Ureter (tissue), 1 donor: ENCODE data around the gene ATP5F1B. TPM values are rescaled to one million over a fixed set of nuclear protein-coding genes. Genes with fewer than 3 reads are reported as not detected.

Experiments used
- DNase-seq: peaks from one replicate; pipeline ENCODE4 v3.0.0-alpha.2; 2020; ENCODE audit warnings: low spot score
- total RNA-seq: library from RNA; stranded (reverse); gene quantifications from one replicate; pipeline ENCODE4 v1.2.4, GENCODE V29; 2023
- donor health status: DM: yes; HTN: yes; CAD: no.

Gene ATP5F1B
- 601 TPM for total RNA-seq

DNA sequence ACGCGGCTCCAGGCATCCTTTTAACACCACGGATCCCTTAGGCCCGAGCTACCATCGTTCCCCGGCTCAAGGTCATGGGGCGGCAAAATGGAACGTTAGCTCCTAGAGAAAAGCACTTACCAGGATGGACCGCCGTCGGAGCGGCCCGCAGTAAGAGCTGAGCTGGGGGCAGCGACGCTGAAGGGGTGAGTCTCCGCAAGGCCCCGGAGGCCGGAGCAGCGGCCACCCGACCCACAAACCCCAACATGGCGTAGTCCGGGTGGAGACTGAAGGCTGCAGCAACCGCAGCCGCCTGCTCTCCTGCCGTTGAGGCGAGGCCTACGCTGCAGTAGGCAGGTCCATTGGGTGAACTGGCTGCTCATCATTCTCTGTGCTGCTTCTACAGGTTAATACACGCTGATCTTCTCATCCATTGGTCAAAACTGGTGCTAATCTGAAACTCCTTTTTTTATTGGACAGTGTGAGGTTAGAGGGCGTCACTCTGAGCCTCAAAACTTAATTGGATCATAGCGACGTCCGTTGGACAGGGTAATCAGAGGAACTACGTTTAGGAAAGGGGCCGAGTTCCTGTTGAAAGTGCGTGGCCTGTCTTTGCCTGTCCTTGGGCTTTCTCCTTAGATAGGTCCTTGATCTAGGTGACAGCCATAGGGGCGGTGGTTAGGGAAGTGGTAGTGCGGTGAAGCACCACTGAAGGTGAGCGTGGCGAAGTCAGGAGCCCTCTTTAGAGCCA lies at the start of gene ATP5F1B:
ATP5F1B (minus strand) TSS at position 268 of the 730 bp plus-strand sequence; CDS start at position 247, 21 bp downstream.
- DNase-seq, result peak; percentile 97

DNA sequence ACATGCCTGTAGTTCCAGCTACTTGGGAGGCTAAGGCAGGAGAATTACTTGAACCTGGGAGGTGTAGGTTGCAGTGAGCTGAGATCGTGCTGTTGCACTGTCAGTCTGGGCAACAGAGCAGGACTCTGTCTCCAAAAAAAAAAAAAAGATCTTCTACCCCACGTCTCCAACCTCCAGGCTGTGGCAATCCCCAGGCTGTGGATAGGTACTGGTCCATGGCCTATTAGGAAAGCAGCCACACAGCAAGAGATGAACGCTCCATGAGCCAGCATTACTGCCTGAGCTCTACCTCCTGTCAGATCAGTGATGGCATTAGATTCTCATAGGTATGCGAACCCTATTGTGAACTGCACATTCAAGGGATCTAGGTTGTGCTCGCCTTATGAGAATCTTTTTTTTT lies 48.4 kb upstream of the ATP5F1B start:
- no peak for DNase-seq

DNA sequence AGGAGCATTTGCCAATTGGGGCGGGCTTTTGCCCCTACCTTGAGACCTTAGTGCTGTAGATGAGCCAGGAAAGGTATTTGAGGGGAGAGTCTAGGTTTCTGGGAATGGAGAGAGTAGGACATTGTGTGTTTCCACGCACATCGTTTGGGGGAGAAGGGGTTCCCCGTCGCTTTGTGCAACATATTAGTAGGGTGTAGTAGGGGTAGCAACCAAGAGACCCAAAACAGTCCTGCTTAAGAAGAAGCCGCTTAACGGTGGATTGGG lies 43.0 kb upstream of the ATP5F1B start:
- DNase-seq, result no peak

DNA sequence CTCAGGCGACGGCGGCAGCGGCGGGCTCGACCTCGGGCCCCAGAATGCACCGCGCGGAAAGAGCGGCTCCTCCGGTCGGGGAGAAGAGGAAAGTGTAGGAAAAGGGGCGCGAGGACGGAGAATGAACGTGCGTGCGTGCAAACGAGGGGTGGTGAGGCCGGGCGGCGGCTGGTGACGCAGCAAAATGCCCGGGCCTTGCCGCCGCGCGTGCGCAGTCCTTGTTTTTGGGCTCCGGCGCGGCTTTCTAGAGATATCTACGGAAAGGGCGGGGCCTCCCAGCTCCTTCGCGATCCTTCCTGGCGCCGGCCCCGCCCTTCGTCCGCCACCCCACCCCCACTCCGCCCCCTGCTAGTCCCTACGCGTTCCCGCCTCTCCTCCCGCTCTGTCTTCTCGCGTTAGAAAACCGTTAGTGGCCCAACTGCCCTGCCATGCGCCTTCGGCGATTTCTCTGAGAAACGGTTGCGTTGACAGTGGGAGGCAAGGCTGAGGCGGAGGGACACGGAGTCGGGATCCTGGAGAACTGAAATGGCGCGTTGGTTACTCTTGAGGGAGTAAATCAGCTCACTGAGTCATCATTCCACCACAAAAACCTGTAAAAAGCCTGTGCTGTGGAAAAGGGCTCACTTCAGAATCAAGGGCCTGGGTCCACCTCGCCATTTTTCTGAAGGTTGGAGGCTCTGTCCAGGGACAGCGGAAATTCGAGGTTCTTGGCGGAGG lies 42.5 kb upstream of the ATP5F1B start, which contains the start of gene PTGES3:
PTGES3 (minus strand) TSS at position 156 of the 717 bp plus-strand sequence. CDS start 285 bp downstream, outside the sequence.
- DNase-seq, result peak; percentile 99

DNA sequence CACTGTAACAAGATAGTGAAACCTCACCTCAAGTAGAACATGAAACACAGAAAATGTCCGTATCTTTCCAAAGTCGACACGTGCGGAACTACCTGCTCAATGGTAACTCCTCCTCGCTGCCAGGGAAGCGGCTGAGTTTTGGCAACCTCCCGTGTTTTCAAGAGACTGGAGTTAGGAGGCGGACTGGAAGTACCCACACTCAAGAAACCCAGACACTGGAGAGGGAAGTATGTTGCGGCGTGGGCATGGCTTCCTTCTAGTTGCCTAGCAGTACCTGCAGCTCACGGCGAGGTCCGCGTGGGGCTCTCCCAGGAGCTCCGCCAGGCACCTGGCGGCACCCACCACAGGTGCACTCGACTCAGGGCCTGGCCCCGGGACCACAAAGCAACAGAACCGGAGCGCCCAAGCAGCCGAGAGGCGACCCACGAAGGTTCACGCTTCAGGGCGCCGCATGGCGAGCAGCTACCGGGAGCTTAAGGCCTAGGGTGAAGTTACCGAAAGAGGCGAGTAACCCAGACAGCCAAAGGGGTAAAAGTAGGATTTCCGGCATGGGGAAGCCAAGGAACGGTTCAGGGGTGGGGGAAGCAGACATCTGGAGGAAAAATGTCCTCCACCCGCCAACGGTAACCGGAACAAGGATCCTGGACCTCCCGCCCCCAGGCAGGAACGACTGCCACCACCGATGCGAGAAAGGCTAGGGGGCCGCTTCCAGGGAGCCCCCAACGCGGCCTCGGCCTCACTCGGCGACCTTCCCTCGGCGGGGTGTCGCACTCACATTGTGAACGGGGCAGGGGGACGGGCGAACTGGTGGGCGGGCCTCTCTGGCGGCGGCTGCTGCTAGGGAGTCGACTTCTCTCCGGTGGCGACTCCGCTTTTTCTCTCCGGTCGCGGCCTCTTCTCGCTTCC lies 41.7 kb upstream of the ATP5F1B start:
- DNase-seq, result peak; percentile 60

DNA sequence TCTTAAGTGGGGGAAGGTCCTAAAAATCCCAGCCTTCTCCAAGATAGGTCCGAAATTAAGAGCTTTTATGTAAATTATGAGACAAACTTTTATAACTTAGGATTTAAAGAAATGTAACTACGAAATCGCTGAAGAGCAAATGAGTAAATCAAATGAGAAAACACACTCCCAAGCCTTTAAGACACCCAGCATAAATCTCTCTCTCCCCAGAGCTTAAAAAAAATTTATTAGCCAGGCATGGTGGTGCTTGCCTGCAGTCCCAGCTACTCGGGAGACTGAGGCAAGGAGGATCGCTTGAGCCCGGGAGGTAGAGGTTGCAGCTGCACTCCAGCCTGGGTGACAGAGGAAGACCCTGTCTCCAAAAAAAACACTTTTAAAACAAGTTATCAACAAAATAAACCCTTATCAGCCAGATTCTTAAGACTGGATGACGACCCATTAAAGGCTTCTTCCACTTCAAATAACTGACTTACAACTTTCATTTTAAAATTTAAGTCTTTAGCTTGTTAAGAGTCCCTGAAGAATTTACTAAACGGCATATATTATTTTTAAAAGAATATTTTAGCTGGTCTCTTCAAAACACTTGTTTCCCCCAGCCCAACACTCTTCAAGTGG lies 39.1 kb upstream of the ATP5F1B start:
- DNase-seq, result no peak

DNA sequence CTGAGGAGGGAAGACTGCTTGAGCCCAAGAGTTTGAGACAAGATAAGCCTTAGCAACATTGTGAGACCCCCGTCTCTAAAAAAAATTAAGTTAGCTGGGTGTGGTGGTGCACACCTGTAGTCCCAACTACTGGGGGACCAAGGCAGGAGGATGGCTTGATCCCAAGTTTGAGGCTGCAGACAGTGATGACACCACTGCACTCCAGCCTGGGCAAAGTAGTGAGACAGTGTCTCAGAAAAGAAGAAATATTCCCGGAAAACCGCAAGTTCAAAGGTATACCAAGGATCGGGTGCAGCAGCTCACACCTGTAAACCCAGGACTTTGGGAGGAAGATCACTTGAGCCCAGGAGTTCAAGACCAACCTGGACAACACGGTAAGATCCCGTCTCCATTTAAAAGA lies 36.5 kb upstream of the ATP5F1B start:
- no peak for DNase-seq

DNA sequence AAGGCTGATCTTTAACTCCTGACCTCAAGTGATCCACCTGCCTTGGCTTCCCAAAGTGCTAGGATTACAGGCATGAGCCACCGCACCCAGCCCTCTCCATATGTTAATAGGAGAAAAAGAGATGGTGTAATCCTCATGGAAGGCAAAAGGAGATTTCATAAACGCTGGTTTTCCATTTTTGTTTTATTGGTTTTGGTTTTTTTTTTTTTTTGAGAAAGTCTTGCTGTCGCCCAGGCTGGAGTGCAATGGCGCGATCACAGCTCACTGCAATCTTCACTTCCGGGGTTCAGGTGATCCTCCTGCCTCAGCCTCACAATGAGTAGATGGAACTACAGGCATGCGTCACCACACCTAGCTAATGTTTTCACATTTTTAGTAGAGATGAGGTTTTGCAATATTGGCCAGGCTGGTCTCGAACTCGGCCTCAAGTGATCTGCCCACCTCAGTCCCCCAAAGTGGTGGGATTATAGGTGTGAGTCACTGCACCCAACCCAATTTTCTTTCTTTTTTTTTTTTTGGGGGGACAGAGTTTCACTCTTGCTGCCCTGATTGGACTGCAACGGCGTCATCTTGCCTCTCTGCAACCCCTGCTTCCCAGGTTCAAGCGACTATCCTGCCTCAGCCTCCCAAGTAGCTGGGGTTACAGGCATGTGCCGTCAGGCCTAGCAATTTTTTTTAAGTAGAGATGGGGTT lies 34.2 kb upstream of the ATP5F1B start:
- no peak for DNase-seq

DNA sequence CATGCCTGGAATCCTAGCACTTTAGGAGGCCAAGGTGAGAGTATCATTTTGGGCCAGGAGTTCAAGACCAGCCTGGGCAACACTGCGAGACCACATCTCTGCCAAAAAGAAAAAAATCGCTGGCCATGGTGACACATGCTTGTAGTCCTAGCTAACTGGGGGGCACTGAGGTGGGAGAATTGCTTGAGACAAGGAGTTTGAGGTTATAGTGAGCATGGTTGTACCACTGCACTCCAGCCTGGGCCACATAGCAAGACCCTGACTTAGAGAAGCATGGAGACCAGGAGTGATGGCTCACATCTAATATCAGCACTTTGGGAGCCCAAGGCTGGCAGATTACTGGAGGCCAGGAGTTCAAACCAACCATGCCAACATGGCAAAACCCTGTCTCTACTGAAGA lies 33.1 kb upstream of the ATP5F1B start:
- no peak for DNase-seq

DNA sequence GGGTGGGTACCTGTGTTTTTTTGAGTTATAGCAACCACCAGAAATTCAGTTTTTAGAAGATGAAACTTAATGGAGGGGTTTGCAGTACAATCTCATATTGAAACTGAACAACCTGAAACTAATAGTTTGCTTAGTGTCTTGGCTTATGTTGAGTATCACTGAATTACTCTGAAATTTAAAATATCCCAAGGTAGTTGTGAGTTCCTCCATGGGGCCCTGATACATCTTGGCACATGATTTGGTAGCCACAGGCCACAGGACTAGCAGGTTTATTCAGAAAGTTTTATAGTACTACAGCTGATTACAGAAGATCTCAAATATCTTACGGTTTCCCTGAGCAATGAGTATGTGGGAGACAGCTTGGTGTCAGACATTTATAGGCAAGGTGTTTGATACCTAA lies 31.9 kb upstream of the ATP5F1B start:
- DNase-seq, result no peak

DNA sequence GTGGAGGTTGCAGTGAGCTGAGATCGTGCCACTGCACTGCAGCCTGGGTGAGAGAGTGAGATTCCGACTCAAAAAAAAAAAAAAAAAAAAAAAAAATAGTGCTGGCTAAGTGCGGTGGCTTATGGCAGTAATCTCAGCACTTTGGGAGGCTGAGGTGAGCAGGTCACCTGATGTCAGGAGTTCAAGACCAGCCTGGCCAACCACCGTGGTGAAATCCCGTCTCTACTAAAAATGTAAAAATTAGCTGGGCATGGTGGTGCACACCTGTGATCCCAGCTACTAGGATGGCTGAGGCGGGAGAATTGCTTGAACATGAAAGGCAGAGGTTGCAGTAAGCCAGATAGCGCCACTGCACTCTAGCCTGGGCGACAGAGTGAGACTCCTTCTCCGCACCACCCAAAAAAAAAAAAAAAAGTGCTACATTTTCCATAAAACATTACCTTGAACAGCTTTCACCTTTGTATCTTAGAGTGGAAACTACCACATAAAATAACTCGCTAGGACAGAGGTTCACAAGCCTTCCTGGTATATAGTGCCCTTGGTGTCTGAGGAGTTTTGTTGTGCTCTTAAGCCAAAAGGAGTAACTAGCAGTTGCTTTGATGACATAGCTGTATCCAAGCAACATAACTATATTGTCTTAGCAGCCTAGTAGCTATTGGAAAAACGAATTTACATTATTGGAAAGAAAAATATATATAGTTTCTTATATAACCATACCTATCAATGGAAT lies 31.2 kb upstream of the ATP5F1B start:
- no peak for DNase-seq

DNA sequence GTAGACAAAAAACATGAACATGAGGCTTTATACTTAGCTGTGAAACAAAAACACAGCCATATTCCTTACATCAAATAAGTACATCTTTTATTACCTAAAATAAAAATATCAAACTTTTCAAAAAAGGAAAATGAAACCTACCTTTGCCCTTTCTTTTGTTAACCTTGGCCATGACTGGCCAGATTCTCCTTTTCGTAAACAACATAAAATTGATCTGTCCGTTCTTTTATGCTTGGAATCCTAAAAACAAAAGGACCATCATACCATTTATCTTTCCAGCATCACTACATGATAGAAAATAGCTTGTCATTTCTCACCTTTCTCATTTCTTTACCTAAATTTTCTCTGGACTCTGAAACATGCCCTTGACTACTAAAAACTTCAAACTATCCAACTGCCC lies 25.8 kb upstream of the ATP5F1B start:
- no peak for DNase-seq

DNA sequence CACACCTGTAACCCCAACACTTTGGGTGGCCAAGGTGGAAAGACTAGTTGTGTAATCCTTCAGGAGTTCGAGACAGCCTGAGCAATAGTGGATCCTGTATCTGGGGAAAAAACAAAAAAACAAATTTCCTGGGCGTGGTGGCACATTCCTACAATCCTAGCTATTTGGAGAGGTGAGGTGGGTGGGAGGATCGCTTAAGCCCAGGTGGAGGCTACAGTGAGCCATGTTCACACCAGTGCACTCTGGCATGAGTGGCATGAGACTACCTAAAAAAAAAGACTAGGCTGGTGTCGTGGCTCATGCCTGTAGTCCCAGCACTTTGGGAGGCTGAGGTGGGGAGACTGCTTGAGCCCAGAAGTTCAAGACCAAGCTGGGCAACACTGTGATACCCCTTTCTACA lies 25.1 kb upstream of the ATP5F1B start:
- peak; percentile 6 for DNase-seq

DNA sequence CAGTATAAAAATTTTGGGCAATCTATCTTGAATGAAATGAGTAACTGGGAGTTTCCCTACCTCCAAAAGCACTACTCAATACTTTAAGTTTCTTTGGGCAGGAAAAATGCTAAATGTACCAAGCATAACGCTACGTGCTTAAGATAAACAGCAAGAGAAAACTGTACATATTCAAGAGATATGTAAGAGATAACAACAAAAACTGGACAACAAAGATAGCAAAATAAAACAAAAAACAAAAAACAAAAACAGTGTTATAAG lies 22.3 kb upstream of the ATP5F1B start:
- no peak for DNase-seq

DNA sequence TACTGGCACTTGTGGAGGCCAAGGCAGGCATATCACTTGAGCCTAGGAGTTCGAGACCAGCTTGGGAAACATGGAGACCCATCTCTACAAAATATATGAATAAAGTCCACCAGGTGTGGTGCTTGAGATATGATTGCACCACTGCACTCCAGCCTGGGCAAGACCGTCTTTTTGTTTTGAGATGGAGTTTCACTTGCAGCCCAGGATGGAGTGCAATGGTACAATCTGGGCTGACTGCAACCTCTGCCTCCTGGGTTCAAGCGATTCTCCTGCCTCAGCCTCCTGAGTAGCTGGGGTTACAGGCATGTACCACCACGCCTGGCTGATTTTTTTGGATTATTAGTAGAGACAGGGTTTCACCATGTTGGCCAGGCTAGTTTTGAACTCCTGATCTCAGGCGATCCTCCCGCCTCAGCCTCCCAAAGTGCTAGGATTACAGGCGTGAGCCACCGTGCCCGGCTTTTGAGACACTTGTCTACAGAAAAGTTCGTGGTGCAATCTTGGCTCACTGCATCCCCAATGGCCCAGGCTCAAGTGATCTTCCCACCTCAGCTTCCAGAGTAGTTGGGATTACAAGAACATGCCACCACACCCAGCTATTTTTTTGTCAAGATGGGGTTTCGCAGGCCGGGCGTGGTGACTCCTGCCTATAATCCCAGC lies 16.3 kb upstream of the ATP5F1B start:
- DNase-seq, result no peak

DNA sequence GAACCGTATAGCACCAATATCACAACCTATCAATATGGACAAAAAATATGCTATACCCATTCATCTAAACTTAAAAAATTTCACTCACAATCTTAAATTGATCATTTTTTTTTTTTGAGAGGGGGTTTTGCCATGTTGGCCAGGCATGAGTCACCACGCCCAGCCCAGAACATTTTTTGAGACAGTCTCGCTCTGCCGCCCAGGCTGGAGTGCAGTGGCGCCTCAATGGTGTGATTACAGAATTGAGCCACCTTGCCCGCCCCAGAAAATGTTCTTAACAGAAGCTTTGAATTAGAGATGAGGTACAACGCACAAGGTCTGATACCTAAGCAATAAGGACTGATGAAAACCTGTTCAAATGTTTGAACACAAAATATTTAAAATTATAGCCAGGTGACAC lies 15.8 kb upstream of the ATP5F1B start:
- no peak for DNase-seq

DNA sequence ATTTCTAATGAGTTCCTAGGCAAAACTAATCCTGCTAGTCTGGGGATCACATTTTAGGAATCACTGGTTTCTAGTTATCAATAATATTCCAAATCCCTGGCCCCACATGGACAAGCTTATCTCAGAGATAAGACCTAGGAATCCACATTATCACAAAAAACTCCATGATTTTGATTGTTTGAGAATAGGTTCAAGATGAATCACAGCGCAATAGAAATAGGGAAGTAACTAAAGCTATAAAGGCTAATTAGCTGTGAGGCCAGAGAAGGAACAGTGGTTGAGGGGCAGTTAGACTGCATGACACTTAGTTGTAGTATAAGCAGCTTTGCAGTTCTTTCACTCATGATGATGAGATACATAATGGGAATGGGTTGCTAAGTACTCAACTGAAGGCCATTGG lies 13.1 kb upstream of the ATP5F1B start:
- no peak for DNase-seq

DNA sequence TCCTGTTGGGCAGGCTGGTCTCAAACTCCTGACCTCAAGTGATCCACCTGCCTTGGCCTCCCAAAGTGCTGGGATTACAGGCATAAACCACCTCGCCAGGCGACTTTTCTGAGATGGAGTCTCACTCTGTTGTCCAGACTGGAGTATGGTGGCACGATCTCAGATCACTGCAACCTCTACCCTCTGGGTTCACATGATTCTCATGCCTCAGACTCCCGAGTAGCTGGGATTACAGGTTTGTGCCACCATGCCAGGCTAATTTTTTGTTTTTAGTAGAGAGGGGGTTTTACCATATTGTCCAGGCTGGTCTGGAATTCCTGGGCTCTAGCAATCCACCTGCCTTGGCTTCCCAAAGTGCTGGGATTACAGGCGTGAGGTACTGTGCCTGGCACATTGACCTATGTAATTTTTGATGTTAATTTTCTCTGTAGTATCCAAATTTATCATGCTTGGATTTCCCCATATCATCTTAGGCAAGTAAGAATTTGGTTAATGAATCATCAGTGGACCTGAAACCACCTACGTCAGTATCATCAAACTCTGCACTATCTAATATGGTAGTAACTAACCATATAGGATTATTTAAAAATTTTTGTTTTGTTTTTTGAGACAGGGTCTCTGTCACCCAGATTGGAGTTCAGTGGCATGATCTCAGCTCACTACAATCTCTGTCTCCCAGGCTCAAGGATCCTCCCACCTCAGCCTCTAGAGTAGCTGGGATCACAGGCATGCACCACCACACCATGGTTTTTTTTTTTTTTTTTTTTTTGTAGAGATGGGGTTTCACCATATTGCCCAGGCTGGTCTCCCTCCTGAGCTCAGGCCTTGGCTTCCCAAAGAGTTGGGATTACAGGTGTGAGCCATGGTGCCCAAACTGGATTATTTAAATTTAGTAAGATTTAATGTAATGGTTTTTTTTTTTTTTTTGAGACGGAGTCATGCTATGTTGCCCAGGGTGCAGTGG lies 11.9 kb upstream of the ATP5F1B start:
- DNase-seq, result peak; percentile 24

DNA sequence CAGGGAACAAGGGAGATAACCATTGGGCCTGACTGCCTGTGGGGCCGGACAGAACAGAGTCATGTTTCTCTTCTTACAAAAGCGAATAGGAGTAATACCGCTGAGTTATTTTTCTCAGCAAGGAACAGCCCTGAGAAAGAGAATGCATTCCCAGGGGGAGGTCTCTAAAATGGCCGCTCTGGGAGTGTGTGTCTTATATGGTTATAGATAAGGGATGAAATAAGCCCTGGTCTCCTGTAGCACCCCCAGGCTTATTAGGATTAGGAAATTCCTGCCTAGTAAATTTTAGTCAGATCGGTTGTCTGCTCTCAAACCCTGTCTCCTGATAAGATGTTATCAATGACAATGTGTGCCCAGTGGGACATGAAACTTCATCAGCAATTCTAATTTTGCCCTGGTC lies 8.0 kb upstream of the ATP5F1B start:
- DNase-seq, result peak; percentile 6
